H1 (cell line): Measurements from ENCODE around the gene ADCY3. TPM values are rescaled to one million over a fixed set of nuclear protein-coding genes. Genes with fewer than 3 reads are reported as not detected.

Experiments used
- CTCF ChIA-PET: fragments of 300-600 bp; sonication (Branson Sonifier 250); formaldehyde crosslinking; loops from one replicate; lab custom pipeline; 2021; ENCODE audit not compliant: partially characterized antibody; lab: Charles Lee
- POLR2A ChIA-PET: fragments of 300-600 bp; sonication (Branson Sonifier 250); formaldehyde crosslinking; loops from one replicate; lab custom pipeline; 2021; ENCODE audit warnings: inconsistent platforms; ENCODE audit not compliant: partially characterized antibody; lab: Charles Lee
- DNase-seq, 2 experiments: peaks; one replicate each; pipeline versions ENCODE4 v3.0.0 to v3.0.0-alpha.2; 2010 to 2022; ENCODE audit warnings: low spot score in 2 of 2, low read depth in 1 of 2, mixed read lengths in 1 of 2
- FAIRE-seq: peaks from 2 replicates; lab custom pipeline; 2011; peaks lifted over from hg19 to GRCh38; lab: Jason Lieb, UNC
- H2AFZ ChIP-seq: 2 replicates; pipeline ENCODE4 v1.8.1; 2012; ENCODE audit warnings: low read length, inconsistent platforms
- H2AK5ac ChIP-seq: 2 replicates; pipeline ENCODE4 v1.6.1; 2013; ENCODE audit warnings: low read depth, low read length
- H2BK120ac ChIP-seq: replicated peaks from 2 replicates; pipeline ENCODE3; 2013; ENCODE audit warnings: low read depth, low read length, inconsistent platforms
- H2BK12ac ChIP-seq: 2 replicates; pipeline ENCODE4 v1.6.1; 2013; ENCODE audit warnings: low read depth, low read length
- H2BK15ac ChIP-seq: 2 replicates; pipeline ENCODE4 v1.6.1; 2013; ENCODE audit warnings: low read length
- H2BK20ac ChIP-seq: 2 replicates; pipeline ENCODE4 v1.6.1; 2013; ENCODE audit warnings: low read length
- H2BK5ac ChIP-seq: 2 replicates; pipeline ENCODE4 v1.6.1; 2013; ENCODE audit warnings: low read depth, low read length
- H3K14ac ChIP-seq: 2 replicates; pipeline ENCODE4 v1.6.1; 2013; ENCODE audit warnings: inconsistent platforms; ENCODE audit not compliant: insufficient read length
- H3K18ac ChIP-seq: 2 replicates; pipeline ENCODE4 v1.6.1; 2013; ENCODE audit warnings: low read length; ENCODE audit errors: extremely low read depth
- H3K23ac ChIP-seq: 2 replicates; pipeline ENCODE4 v1.6.1; 2013; ENCODE audit warnings: inconsistent platforms; ENCODE audit not compliant: insufficient read length
- H3K23me2 ChIP-seq: 2 replicates; pipeline ENCODE4 v1.6.1; 2013; ENCODE audit warnings: low read depth, low read length
- H3K27ac ChIP-seq: 2 replicates; pipeline ENCODE4 v1.6.1; 2011; ENCODE audit warnings: low read depth, low read length, inconsistent platforms
- H3K27me3 ChIP-seq, 4 experiments: replicated peaks in 1 of 4; 1 replicate in 1 of 4; 2 replicates in 3 of 4; pipeline versions ENCODE4 v1.6.1 to v1.8.1; 2011 to 2013; ENCODE audit warnings: low read length in 3 of 4, mild to moderate bottlenecking in 3 of 4, inconsistent platforms in 2 of 4, mixed read lengths in 2 of 4, moderate library complexity in 1 of 4; ENCODE audit not compliant: control insufficient read depth in 3 of 4, insufficient read depth in 3 of 4; ENCODE audit errors: extremely low read depth in 1 of 4
- H3K36me3 ChIP-seq, 4 experiments: 2 replicates each; pipeline versions ENCODE4 v1.6.1 to v1.8.1; 2011 to 2013; ENCODE audit warnings: mild to moderate bottlenecking in 4 of 4, low read length in 3 of 4, moderate library complexity in 2 of 4, control low read depth in 1 of 4, inconsistent platforms in 1 of 4; ENCODE audit not compliant: insufficient read depth in 4 of 4, control insufficient read depth in 2 of 4
- H3K4ac ChIP-seq: replicated peaks from 2 replicates; pipeline ENCODE3; 2013; ENCODE audit warnings: low read length, low read depth, mixed read lengths, inconsistent platforms; ENCODE audit not compliant: insufficient read length
- H3K4me1 ChIP-seq, 4 experiments: replicated peaks in 1 of 4; 1 replicate in 1 of 4; 2 replicates in 3 of 4; pipeline versions ENCODE4 v1.6.1 to v1.8.1; 2011 to 2013; ENCODE audit warnings: low read length in 3 of 4, inconsistent platforms in 2 of 4, mixed read lengths in 1 of 4; ENCODE audit not compliant: insufficient read depth in 4 of 4, control insufficient read depth in 3 of 4
- H3K4me2 ChIP-seq, 2 experiments: 2 replicates each; pipeline versions ENCODE4 v1.6.1 to v1.8.1; 2011 to 2013; ENCODE audit warnings: low read depth in 2 of 2, low read length in 2 of 2, control low read depth in 1 of 2, inconsistent platforms in 1 of 2, mild to moderate bottlenecking in 1 of 2; ENCODE audit not compliant: insufficient read depth in 1 of 2
- H3K4me3 ChIP-seq, 4 experiments: fragments of 200-600, 300-600 bp in 1 of 4; sonication (generic), shearing (Covaris generic), sonication (Bioruptor Twin) in 1 of 4; 2 replicates each; pipeline versions ENCODE4 v1.5.1 to v1.8.1; 2011 to 2016; ENCODE audit warnings: low read length in 4 of 4, low read depth in 3 of 4, control low read depth in 2 of 4, inconsistent platforms in 2 of 4, mild to moderate bottlenecking in 2 of 4, mixed read lengths in 1 of 4, moderate library complexity in 1 of 4; ENCODE audit not compliant: insufficient read depth in 2 of 4; ENCODE audit errors: extremely low read depth in 1 of 4
- H3K56ac ChIP-seq: replicated peaks from 2 replicates; pipeline ENCODE3; 2013; ENCODE audit warnings: low read depth, mild to moderate bottlenecking, mixed read lengths, low read length, inconsistent platforms; ENCODE audit not compliant: insufficient read length
- H3K79me1 ChIP-seq: 2 replicates; pipeline ENCODE4 v1.6.1; 2013; ENCODE audit warnings: low read depth, low read length, control low read depth
- H3K79me2 ChIP-seq, 2 experiments: 2 replicates each; pipeline versions ENCODE4 v1.6.1 to v1.8.1; 2012 to 2013; ENCODE audit warnings: low read length in 2 of 2, mild to moderate bottlenecking in 2 of 2, inconsistent platforms in 1 of 2; ENCODE audit not compliant: insufficient read depth in 2 of 2, control insufficient read depth in 1 of 2
- H3K9ac ChIP-seq, 4 experiments: replicated peaks in 1 of 4; 1 replicate in 1 of 4; 2 replicates in 3 of 4; pipeline versions ENCODE4 v1.6.1 to v1.8.1; 2011 to 2013; ENCODE audit warnings: low read depth in 3 of 4, low read length in 3 of 4, control low read depth in 2 of 4, mild to moderate bottlenecking in 2 of 4, moderate library complexity in 2 of 4, inconsistent platforms in 1 of 4; ENCODE audit errors: extremely low read depth in 1 of 4
- H3K9me3 ChIP-seq, 2 experiments: 2 replicates each; pipeline versions ENCODE4 v1.6.1 to v1.8.1; 2012 to 2013; ENCODE audit warnings: mild to moderate bottlenecking in 2 of 2, moderate library complexity in 2 of 2, control low read depth in 1 of 2, inconsistent platforms in 1 of 2, low read depth in 1 of 2, low read length in 1 of 2, mixed read lengths in 1 of 2; ENCODE audit not compliant: insufficient read depth in 2 of 2
- H4K20me1 ChIP-seq, 2 experiments: replicated peaks in 1 of 2; 2 replicates each; pipeline versions ENCODE3 to v1.8.1; 2011 to 2013; ENCODE audit warnings: inconsistent platforms in 2 of 2, low read length in 2 of 2, mild to moderate bottlenecking in 1 of 2; ENCODE audit not compliant: insufficient read depth in 2 of 2, control insufficient read depth in 1 of 2
- H4K5ac ChIP-seq: 2 replicates; pipeline ENCODE4 v1.6.1; 2013; ENCODE audit warnings: low read length, low read depth, mixed read lengths, inconsistent platforms; ENCODE audit not compliant: insufficient read length
- H4K8ac ChIP-seq: 2 replicates; pipeline ENCODE4 v1.8.0; 2013; ENCODE audit warnings: mild to moderate bottlenecking, moderate library complexity, low read length, inconsistent platforms; ENCODE audit not compliant: insufficient read depth; ENCODE audit errors: extremely low read depth
- H4K91ac ChIP-seq: replicated peaks from 2 replicates; pipeline ENCODE3; 2013; ENCODE audit warnings: low read length, mixed read lengths, inconsistent platforms; ENCODE audit not compliant: insufficient read length
- TAF7 ChIP-seq: optimal IDR thresholded peaks from 2 replicates; pipeline ENCODE3; 2011; ENCODE audit warnings: low read depth, mild to moderate bottlenecking, inconsistent platforms, low read length, moderate library complexity, borderline replicate concordance
- WGBS, 2 experiments: shearing (Covaris generic) in 1 of 2; methylation state at CpG; one replicate each; pipeline versions ENCODE4 v1.1.6 to v1.1.7; 2013 to 2015; ENCODE audit warnings: low lambda C conversion rate in 2 of 2, mixed read lengths in 2 of 2, inconsistent platforms in 1 of 2, low coverage in 1 of 2, missing lambda C conversion rate in 1 of 2; ENCODE audit not compliant: insufficient replicate concordance in 2 of 2, insufficient coverage in 1 of 2, insufficient read length in 1 of 2; ENCODE audit errors: extremely low coverage in 1 of 2, missing lambda C conversion rate in 1 of 2; 5-methylcytosine and 5-hydroxymethylcytosine counted together
- polyA plus RNA-seq, 7 experiments: library from polyadenylated mRNA; depleted of rRNA in 3 of 7; stranded (reverse) in 5 of 7; unstranded in 2 of 7; fragments of >200 nt in 5 of 7; fragments of 200-250 nt in 2 of 7; gene quantifications; 1 replicate in 5 of 7; 2 replicates in 1 of 7; 4 replicates in 1 of 7; pipeline versions ENCODE4 v1.2.1 to v1.2.3, GENCODE V29; 2011 to 2013; ENCODE audit warnings: missing spikeins in 2 of 7, mixed read lengths in 2 of 7
- total RNA-seq: library from RNA; stranded (reverse); fragmentation: NEBNext Ultra II Directional; extraction: Animal tissue kit (Norgen Biotek cat#: 25700); gene quantifications from 2 replicates; pipeline ENCODE4 v1.2.1, GENCODE V29; 2021

Gene ADCY3
- total and polyA plus RNA-seq, 2 of the 8 experiments (the other 6 are each of a cell fraction or from before 2014, with no cell fraction given), result 45.1 to 52.9 TPM

- Histone ChIP-seq H2BK12ac (0 out of 2 replicates have a peak overlapping the region, but pooled peaks have one; percentile 17), H3K4me3 (no peak overlapping the region), H2BK5ac (no peak overlapping the region), H3K23ac (no peak overlapping the region), H3K27me3 (no peaks in the 10 kb centered on the region), H3K4me1 (peaks cover 0 to 4% (median 2%) of the 10 kb centered on the region in 4 experiments; a peak in 5 of 7 replicates), H3K23me2 (no peaks in the 10 kb centered on the region), H3K79me1 (peaks cover 2% of the 10 kb centered on the region), H3K18ac (peak overlapping the region; percentile 60), H3K36me3 (no peaks in the 10 kb centered on the region), H3K9ac (no peak overlapping the region), H3K9me3 (no peaks in the 10 kb centered on the region), H2AK5ac (no peak overlapping the region), H3K56ac (no peak overlapping the region), H2AFZ (no peak overlapping the region), H4K91ac (no peak overlapping the region), H4K5ac (no peak overlapping the region), H3K4me2 (no peak overlapping the region), H2BK120ac (peak overlapping the region; percentile 22), H2BK20ac (no peak overlapping the region), H4K8ac (no peak overlapping the region), H3K14ac (no peak overlapping the region), H3K4ac (no peak overlapping the region), H3K79me2 (no peaks in the 10 kb centered on the region; a peak in 1 of 4 replicates), H2BK15ac (no peak overlapping the region), H4K20me1 (peaks cover 0 to 4% of the 10 kb centered on the region in 2 experiments), H3K27ac (no peak overlapping the region)
- FAIRE-seq (no peak), DNase-seq (no peak)
- 85% methylated on average over 23 of the region's 23 CpGs; no CpG with 5 or more reads in 1 of the 2 experiments for WGBS, 2 experiments
- POLR2A ChIA-PET, result no interaction called here
- TF ChIP-seq TAF7, result no peak
- CTCF ChIA-PET, result no interaction called here
Observed at GRCh38 chr2:24903161-24904103, 16.6 kb downstream of the ADCY3 start.
